Spleen (tissue), 7 donors: ENCODE results near the gene IL17RB.

Experiments
- POLR2AphosphoS5 ChIP-seq, 3 donors: sonication (generic); formaldehyde crosslinking; IDR thresholded peaks; one replicate each; pipeline ENCODE4 v1.5.1; 2017; ENCODE audit warnings: antibody characterized with exemption in 3 of 3
- TF ChIP-seq, protein P1 (sequence below), 11 experiments: fragments of 200-600 bp in 7 of 11; fragments of 450-650 bp in 4 of 11; sonication (generic) in 4 of 11; IDR thresholded peaks in 8 of 11; conservative IDR thresholded peaks in 3 of 11; 1 replicate in 7 of 11; 2 replicates in 4 of 11; pipeline versions ENCODE4 v1.4.0 to v1.8.0; 2016 to 2021; ENCODE audit warnings: antibody characterized with exemption in 11 of 11, inconsistent platforms in 4 of 11, mild to moderate bottlenecking in 1 of 11
- donor health status: DM: no; HTN: no; CAD: no; lungs with moderate emphysema.
- donor health status: DM: no; HTN: no; CAD: no.
- donor health status: DM: no; HTN: no; CAD: no.

DNA sequence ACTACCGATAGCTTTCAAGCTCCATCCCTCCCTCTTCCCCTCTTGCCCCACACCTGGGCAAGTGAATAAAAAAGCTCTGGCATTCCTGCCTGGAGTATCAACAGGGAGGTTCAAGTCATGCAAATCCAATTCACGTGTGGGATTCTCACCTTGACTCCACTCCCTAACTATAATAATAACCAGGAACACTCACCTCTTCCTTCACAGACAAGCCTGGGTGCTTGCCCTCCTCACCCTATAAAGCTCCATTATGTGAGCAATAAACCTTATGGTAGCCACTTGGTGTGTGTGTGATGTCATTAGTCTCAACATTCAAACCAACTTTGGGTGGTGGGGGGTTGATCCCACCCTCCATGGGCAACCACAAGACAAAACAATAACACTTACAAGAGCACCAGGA lies 16.8 kb upstream of the IL17RB start:
- no peak for TF ChIP-seq POLR2AphosphoS5 (IDR thresholded peaks at IDR 0.05)
- TF ChIP-seq, protein P1, sequence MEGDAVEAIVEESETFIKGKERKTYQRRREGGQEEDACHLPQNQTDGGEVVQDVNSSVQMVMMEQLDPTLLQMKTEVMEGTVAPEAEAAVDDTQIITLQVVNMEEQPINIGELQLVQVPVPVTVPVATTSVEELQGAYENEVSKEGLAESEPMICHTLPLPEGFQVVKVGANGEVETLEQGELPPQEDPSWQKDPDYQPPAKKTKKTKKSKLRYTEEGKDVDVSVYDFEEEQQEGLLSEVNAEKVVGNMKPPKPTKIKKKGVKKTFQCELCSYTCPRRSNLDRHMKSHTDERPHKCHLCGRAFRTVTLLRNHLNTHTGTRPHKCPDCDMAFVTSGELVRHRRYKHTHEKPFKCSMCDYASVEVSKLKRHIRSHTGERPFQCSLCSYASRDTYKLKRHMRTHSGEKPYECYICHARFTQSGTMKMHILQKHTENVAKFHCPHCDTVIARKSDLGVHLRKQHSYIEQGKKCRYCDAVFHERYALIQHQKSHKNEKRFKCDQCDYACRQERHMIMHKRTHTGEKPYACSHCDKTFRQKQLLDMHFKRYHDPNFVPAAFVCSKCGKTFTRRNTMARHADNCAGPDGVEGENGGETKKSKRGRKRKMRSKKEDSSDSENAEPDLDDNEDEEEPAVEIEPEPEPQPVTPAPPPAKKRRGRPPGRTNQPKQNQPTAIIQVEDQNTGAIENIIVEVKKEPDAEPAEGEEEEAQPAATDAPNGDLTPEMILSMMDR (IDR thresholded peaks at IDR 0.05 in 8 of 11, conservative IDR thresholded peaks at IDR 0.05 in 3 of 11), result no peak
